HT-29 (cell line): ENCODE results near the gene AJM1. TPM values are rescaled to one million over a fixed set of nuclear protein-coding genes. Genes with fewer than 3 reads are reported as not detected.
"Not testable (repeated sequence)": the region's sequence is repeated elsewhere in the genome, so short reads cannot be mapped to it uniquely, and the experiment has no call there.

Experiments used
- DNase-seq: peaks from one replicate; pipeline ENCODE4 v3.0.0-alpha.2; 2015; ENCODE audit warnings: low spot score
- total RNA-seq: library from RNA; depleted of rRNA; stranded (reverse); fragments of >200 nt; shearing (Covaris generic); gene quantifications from 2 replicates; pipeline ENCODE4 v1.2.3, GENCODE V29; 2014

Gene AJM1
- total RNA-seq, 1 experiment from 2014 or later: 9.0 TPM

- DNase-seq: no peak
Observed at GRCh38 chr9:136855461-136856078, 13.3 kb downstream of the AJM1 start.

GRCh38 chr9:136856079-136856476 lies 13.8 kb downstream of the AJM1 start:
- DNase-seq: no peak

DNA sequence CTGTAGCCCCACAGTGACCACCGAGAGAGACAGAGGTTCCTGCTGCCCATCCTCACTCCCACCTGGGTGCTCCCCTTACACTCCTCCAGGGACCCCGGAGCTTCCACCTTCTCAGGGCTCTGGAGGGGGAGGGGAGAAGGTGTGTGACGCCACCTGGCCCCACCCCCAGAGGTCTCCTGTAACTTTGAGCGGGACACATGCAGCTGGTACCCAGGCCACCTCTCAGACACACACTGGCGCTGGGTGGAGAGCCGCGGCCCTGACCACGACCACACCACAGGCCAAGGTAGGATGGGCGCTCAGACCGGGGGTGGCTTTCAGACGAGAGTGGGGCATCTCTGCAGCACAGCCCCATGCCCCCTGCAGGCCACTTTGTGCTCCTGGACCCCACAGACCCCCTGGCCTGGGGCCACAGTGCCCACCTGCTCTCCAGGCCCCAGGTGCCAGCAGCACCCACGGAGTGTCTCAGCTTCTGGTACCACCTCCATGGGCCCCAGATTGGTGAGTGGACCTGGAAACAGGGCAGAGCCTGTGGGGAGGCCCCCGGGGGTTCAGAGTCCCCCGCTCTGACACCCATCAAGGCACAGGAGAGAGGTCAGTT lies 14.4 kb downstream of the AJM1 start:
- no peak for DNase-seq

DNA sequence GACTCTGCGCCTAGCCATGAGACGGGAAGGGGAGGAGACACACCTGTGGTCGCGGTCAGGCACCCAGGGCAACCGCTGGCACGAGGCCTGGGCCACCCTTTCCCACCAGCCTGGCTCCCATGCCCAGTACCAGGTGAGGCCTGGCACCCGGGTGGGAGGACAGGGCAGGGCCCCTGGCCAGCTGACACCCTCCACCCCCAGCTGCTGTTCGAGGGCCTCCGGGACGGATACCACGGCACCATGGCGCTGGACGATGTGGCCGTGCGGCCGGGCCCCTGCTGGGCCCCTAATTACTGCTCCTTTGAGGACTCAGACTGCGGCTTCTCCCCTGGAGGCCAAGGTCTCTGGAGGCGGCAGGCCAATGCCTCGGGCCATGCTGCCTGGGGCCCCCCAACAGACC lies 14.9 kb downstream of the AJM1 start:
- no peak for DNase-seq

GRCh38 chr9:136857581-136858412 lies 15.5 kb downstream of the AJM1 start:
- no peak for DNase-seq

GRCh38 chr9:136858452-136858843 lies 16.2 kb downstream of the AJM1 start:
- DNase-seq: no peak

DNA sequence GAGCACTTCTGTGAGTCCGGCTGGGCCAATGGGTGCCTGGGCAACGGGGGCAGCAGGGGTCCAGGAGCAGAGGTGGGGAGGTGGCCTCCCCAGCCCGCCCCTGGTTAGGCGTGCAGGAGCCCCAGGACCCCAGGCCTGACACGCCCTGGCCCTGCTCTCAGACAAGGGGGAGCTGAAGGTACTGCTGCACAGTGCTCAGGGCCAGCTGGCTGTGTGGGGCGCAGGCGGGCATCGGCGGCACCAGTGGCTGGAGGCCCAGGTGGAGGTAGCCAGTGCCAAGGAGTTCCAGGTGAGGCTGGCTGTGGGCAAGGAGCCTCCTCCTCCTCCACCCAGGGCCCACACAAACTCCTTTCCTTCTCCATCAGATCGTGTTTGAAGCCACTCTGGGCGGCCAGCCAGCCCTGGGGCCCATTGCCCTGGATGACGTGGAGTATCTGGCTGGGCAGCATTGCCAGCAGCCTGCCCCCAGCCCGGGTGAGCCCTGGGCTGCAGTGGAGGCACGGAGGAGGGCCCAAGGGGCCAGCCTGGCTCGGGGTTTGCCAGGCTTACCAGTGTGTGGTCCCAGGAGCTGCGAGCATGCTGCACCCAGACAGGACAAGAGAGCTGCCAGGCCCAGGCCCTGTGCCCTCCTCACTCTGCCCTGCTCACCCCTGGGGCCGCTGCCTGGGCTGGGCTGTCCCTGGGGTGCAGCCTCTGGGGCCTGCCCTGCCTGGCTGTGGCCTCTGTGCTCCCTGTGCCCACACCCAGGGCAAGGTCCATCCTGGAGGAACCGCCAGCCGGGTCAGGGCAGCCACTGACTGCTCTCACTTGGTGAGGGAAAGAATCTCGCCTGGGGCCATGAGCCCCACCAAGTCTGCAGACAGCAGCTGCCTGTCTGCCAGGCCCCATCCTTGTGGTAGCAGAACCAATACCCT lies 16.8 kb downstream of the AJM1 start:
- DNase-seq: peak; percentile 82

DNA sequence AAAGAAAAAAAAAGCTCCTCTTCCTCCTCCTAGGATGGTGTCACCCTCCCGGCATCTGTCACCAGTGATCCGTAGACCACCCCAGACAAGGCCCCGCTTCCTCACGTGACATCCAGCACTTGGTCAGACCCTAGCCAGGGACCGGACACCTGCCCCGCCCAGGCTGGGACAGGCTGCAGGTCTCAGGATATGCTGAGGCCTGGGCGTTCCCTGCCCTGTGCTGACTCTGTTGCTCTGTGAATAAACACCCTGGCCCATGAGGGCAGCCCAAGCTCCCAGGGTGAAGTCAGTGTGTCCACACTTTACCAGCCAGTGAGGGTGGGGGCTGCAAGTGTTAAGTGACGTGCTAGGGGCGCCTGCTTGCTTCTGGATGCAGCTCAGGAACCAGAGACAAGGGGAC lies 18.3 kb downstream of the AJM1 start:
- DNase-seq: no peak

- no peak for DNase-seq
Observed at GRCh38 chr9:136860933-136861873, 18.9 kb downstream of the AJM1 start.

DNA sequence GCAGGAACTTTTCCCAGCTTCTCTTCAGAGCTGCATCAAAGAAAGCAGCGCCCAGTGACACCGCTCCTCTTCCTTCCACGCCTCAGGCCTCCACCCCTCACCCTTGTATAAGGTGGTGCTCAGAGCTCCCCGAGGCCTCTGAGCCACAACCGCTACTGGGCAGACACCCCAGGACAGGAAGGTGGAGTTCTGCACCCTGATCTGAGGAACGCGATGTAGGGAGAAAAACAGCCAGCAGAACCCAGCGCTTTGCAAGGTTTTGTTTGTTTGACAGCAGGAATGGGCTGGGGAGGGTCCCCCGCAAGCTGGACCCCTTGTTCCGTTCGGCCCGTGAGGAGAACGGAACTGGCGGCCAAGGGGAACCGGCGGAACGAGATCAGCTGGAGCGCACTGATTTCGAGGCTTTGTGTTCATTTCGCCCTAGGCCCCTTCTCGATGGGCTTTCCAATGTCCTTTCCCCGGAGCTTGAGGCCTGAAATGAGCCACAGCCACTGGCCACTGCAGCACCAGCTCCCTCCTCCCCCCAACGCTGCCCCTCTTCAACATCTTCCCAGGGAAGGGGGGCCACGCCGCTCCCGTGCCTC lies 19.7 kb downstream of the AJM1 start:
- DNase-seq: no peak

DNA sequence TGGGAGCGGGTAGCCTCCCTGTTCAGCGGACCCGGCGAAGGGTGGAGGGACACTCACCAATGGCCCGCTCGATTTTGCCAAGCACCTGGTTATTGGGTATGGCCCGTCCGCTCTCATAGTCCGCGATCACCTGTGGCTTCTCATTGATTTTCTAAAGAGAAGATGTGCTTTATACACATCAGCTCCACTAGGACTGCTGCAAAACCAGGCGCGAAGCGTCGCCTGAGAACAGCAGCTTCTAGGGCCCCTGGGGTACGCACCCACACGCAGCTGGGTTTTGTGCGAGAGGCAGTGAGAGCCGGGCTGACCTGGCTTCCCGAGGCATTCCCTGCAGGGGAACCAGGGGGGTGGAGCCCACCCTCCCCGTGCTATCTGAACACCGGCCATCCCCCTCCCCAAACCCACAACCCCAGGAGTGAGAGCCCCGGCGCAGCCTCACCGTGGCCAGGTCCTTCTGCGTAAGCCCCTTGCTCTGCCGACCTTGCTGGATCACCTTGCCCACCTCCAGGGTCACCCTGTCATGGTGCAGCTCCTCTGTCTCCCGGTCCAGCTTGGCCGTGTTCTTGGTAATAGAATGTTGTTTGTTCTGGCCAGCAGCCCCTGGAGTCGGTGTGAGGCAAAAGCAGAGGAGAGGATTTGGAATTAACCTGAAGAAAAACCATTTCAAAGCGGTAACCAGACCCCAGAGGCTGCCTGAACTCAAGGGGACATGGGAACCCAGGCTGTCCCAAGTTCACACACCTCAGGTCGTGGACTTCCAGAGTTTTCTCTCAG lies 20.8 kb downstream of the AJM1 start:
- DNase-seq: no peak

DNA sequence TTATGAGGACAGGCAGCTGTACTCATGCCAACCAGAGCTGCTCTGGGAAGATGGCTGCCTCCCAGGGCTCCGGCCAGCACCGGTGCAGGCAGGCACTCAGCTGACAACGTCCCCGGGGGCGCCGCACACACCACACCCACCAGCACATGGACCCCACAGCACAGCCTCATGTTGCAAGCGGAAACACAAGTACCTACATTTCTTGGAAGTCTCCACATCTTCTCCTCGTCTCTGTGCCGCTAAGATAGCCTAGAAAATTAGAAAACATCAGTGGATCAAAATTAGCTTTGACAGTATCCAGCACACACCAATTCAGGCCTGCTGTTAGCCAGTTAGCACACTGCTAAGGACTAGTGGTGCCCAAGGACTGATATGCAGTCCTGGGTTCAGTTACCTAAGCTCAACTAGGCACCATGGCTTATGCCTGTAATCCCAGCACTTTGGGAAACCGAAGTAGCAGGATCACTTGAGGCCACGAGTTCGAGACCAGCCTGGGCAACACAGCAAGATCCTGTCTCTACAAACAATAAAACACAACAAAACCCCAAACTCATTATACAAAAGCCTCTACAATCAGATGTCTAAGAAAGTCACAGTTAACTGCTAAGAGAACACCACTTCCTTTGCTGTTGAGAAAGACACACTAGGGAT lies 21.5 kb downstream of the AJM1 start:
- DNase-seq: no peak

- DNase-seq: no peak
Observed at GRCh38 chr9:136865041-136865767, 22.9 kb downstream of the AJM1 start.

DNA sequence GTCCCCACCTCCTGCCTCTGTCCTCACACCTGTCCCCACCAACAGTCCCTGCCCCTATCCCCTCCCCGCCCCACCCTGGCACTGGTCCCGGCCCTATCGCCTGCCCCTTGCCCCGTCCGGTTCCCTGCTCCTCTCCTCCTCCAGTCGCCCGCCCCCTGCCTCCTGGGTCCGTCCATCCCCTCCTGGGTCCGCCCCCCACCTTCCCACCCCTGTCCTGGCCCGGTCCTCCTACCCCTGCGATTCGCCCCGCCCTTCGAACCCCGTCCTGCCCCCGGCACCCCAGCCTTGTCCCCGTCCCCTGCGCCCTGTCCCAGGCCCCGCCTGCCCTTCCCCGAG lies 23.5 kb downstream of the AJM1 start:
- no peak for DNase-seq

GRCh38 chr9:136866898-136867421 lies 24.7 kb downstream of the AJM1 start:
- DNase-seq: not testable (repeated sequence)

- DNase-seq: no peak
Observed at GRCh38 chr9:136867480-136867879, 25.2 kb downstream of the AJM1 start.

GRCh38 chr9:136867917-136868316 lies 25.6 kb downstream of the AJM1 start:
- no peak for DNase-seq

DNA sequence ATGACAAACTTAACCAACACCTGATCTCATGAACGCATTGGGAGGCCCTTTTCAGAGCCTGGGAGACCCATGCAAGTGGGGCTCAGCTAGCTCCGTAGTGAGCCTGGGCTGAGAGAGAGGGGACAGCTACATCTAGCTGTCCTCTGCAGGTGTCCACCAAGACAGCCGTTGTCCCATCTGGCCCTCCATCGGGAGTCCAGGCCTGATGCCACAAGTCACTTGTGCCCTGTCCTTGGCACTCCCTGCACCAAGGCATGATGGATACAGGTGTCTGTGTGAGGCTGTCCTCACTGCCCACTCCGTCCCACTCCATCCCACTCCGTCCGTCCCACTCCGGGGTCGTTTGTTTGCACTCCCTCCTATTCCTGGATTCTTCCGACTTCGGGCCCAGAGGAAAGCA lies 26.4 kb downstream of the AJM1 start:
- DNase-seq: no peak
